Measurements from ENCODE around the gene CLCN4.

GRCh38 chrX:10246846-10247245 is 90.1 kb downstream of the CLCN4 start:
- TF ChIP-seq, protein P1, sequence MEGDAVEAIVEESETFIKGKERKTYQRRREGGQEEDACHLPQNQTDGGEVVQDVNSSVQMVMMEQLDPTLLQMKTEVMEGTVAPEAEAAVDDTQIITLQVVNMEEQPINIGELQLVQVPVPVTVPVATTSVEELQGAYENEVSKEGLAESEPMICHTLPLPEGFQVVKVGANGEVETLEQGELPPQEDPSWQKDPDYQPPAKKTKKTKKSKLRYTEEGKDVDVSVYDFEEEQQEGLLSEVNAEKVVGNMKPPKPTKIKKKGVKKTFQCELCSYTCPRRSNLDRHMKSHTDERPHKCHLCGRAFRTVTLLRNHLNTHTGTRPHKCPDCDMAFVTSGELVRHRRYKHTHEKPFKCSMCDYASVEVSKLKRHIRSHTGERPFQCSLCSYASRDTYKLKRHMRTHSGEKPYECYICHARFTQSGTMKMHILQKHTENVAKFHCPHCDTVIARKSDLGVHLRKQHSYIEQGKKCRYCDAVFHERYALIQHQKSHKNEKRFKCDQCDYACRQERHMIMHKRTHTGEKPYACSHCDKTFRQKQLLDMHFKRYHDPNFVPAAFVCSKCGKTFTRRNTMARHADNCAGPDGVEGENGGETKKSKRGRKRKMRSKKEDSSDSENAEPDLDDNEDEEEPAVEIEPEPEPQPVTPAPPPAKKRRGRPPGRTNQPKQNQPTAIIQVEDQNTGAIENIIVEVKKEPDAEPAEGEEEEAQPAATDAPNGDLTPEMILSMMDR (IDR thresholded peaks at IDR 0.05) = no peak
- no peak for TF ChIP-seq EZH2 (IDR thresholded peaks at IDR 0.05; ENCODE audit: borderline replicate concordance, insufficient read depth, low read depth, low read length, poor library complexity, severe bottlenecking)
